HT1080 (cell line): ENCODE data around the gene RTP2. TPM values are rescaled to one million over a fixed set of nuclear protein-coding genes. Genes with fewer than 3 reads are reported as not detected.

Experiments used
- DNase-seq: peaks from one replicate; pipeline ENCODE4 v3.0.0-alpha.2; 2015; ENCODE audit warnings: low read depth
- total RNA-seq: library from RNA; depleted of rRNA; stranded (reverse); fragments of >200 nt; shearing (Covaris generic); gene quantifications from 2 replicates; pipeline ENCODE4 v1.2.3, GENCODE V29; 2014

Gene RTP2
- total RNA-seq, 1 experiment from 2014 or later = not detected

DNA sequence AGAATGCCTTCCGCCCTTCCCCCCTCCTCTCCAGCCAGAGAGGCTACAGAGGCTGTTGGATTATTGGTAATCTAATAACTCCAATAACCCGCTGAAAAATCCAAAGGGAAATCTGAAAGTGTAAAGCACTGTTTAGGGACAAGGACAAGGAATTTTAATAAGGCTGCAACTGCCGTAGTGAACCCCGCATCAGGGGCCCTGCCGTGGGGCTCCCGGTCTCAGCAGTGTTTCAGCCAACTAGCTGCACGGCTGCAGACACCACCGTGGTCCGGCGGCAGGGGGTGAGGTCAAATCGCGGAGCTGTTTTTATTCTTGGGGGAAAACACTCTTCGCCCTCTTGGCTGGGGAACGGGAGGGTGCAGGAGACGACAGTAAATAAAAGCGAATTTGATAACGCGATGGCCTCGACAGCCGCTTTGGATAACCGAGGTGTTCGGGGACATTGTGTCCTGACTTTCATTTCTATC, 36.8 kb upstream of the RTP2 start:
- DNase-seq = no peak

DNA sequence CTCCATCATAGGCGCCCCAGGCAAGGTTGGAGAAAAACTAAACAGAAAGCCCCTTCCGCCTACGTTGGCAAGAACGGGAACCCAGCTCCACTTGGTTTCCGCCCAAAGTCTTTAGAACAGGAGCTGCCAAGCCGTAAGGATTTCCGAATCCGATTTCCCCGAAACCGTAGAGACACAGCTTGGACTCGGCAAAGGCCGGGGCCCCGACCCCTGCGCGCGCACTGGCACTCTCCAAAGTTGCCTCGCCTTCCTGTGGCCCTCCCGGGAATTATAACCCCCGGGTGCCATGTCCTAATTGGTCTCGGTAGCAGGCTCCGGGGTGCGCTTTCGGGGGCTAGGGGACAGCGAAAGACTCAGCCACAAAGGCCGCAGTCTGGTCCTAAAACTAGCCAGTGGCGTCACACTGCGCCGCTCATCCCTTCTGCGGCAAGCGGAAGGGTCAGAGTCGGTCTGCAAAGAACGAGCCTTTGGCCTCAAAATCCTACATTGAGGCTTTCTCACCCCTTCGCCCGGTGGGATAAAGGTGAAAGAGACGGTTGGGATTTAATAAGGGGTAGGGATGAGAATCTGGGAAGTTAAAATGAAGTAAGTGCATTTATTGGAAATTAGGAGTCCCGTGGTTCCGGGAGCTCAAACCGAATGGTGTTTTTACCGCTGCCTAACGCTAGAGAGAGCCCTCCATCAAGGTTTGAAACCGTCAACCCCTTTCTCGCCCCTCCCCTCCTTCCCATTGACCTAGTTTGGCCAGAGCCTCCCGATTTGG, 36.2 kb upstream of the RTP2 start:
- peak; percentile 88 for DNase-seq

- DNase-seq = no peak
Observed at GRCh38 chr3:187738071-187738330, 35.6 kb upstream of the RTP2 start.

DNA sequence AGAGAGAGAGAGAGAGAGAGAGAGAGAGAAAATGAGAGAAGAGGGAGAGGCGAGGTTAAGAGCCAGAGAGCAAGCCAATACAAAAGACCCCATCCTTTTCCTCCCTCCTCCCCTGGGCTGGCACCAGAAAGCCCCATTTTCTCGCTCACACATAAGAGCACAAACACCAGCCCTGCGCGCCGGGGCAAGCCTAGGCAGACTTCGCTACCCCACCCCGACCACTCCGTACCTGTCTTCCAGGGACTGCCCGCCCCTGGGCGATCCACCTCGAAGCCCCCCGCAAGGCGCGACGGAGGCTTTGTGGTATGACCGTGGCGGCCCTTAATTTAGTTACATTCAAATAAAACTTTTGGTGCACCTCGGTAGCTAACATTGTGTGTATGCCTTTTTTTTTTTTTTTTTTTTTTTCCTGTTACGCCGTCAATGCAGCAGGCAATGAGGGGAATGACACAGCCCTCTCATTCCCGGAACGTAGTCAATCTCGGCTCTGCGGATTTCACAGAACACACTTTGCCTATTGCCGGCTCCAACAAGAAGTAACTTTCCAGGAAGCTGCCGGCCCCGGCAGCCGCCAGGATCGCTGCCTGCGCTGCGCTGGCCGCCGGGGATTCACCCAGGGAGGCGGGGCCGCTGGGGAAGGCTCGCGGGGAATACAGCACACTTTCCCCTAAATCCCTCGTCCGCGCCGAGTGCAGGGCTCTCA, 35.2 kb upstream of the RTP2 start:
- peak; percentile 51 for DNase-seq

GRCh38 chr3:187737006-187737367, 34.6 kb upstream of the RTP2 start:
- no peak for DNase-seq

- peak; percentile 30 for DNase-seq
Observed at GRCh38 chr3:187736418-187736871, 34.1 kb upstream of the RTP2 start.

DNA sequence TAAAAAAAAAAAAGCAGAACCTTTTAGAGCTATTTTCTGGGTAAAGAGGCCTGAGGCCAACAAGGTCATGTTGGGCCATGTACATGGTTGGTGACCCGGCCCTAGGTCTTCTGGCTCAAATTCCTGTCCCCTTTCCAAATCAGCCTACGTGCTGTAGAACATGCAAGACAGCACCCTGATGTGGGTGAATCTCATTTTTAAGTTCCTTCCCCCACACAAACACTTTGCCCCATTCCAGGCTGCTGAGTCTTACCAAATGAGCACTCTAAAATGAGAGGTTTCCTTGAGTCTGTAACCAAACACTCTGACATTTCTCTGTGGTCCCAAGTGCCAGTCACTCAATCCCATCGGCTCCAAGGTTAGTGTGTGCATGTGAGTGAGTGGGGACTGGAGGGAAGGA, 33.5 kb upstream of the RTP2 start:
- DNase-seq = no peak

GRCh38 chr3:187735383-187735782, 33.0 kb upstream of the RTP2 start:
- DNase-seq = no peak

DNA sequence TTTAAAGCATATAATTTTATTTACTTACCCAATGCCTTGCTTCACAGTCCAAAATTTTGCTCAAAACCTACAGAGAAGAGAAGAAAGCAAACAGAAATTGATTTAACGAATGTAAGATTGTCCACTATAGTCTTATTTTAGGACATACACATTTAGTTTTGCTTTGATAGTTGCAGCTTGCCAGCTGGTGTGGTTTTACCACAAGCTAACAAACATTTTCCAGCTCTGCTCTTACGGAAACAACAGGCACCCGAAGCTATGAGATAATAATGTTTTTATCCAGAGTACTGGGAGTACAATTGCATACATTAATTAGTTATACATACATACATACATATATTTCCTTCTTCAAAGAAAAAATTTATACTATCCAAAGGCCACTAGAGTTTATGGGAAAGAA, 32.5 kb upstream of the RTP2 start:
- no peak for DNase-seq

DNA sequence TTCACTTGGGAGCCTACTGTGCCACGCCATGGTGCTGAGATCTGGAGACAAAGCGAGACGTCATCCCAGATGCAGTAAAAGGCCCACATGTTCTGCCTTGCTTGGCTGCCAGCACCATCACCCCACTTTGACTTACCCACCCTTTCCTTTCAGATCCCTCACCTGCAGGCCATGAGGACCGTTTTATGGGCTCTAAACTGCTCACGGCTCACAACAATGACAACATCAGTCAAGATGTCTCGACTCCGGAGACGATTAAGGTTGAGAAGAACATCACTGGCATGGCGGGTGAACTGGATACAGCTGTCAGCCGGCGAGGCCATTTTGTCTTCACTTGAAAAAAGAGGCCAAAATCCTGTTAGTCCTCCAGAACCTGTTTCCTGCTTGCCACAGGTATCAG, 31.0 kb upstream of the RTP2 start:
- no peak for DNase-seq

DNA sequence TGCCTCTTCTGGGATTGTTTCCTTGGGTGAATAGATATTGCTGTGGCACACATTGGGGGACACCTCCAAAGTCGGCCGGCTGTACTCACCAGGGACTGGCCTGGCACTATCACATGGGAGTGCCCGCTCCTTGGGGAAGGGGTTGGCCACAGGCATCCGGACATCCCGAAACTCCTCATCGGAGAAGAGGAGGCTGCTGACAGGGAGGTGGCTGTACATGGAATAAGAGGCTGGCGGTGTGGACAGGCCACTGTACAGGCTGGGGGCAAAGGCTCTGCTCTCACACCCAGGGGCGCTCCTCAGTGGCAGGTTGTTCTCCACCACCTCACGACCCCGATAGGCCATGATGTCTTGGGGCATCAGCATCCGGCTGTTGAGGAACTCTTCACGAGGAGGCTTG, 27.2 kb upstream of the RTP2 start:
- no peak for DNase-seq

GRCh38 chr3:187728940-187729583, 26.7 kb upstream of the RTP2 start:
- no peak for DNase-seq

- no peak for DNase-seq
Observed at GRCh38 chr3:187728248-187728647, 25.9 kb upstream of the RTP2 start.

GRCh38 chr3:187726564-187726963, 24.2 kb upstream of the RTP2 start:
- no peak for DNase-seq

- no peak for DNase-seq
Observed at GRCh38 chr3:187725653-187726370, 23.5 kb upstream of the RTP2 start.

- DNase-seq = no peak
Observed at GRCh38 chr3:187725224-187725623, 22.9 kb upstream of the RTP2 start.

GRCh38 chr3:187722206-187722612, 19.9 kb upstream of the RTP2 start:
- DNase-seq = no peak

DNA sequence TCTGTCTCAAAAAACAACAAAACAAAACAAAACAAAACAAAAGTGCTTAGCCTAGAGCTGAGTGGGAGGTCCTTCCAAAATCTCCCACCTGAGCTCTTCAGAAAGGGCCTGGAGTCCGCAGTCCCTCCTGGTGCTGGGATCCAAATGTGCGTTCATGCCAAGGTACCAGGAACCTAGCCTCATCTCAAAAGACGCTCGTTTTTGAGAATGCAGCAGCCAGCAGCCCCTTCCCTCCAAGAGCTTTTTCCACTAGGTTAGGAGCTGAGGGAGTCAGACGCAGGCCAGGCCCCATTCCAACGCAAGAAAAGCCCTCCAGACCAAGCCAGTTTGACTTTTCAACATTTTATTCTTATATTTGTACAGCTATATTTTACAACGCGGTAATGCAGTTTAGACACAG, 18.7 kb upstream of the RTP2 start:
- no peak for DNase-seq

- no peak for DNase-seq
Observed at GRCh38 chr3:187720337-187720670, 17.9 kb upstream of the RTP2 start.

GRCh38 chr3:187719628-187720336, 17.4 kb upstream of the RTP2 start:
- no peak for DNase-seq

GRCh38 chr3:187718802-187719201, 16.4 kb upstream of the RTP2 start:
- no peak for DNase-seq

- no peak for DNase-seq
Observed at GRCh38 chr3:187717572-187717971, 15.2 kb upstream of the RTP2 start.
